Measurements from ENCODE around the gene ROR2.

Gene ROR2

DNA sequence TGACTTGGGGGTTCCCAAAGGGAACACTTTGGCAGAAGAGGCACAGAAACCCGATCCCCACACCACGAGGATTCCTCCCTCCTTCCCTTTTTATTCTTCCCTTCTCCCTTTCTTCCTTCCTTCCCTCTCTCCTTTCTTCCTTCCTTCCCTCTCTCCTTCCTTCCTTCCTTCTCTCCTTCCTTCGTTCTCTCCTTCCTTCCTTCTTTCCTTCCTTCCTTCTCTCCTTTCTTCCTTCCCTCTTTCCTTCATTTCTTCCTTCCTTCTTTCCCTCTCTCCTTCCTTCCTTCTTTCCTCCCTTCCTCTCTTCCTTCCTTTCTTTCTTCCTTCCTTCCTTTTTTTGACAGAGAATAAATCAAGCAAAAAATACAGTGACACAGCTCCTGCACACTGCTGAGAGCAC is 358.4 kb downstream of the ROR2 start:
- no peak for TF ChIP-seq CEBPB (IDR thresholded peaks at IDR 0.05)
- TF ChIP-seq, protein P1, sequence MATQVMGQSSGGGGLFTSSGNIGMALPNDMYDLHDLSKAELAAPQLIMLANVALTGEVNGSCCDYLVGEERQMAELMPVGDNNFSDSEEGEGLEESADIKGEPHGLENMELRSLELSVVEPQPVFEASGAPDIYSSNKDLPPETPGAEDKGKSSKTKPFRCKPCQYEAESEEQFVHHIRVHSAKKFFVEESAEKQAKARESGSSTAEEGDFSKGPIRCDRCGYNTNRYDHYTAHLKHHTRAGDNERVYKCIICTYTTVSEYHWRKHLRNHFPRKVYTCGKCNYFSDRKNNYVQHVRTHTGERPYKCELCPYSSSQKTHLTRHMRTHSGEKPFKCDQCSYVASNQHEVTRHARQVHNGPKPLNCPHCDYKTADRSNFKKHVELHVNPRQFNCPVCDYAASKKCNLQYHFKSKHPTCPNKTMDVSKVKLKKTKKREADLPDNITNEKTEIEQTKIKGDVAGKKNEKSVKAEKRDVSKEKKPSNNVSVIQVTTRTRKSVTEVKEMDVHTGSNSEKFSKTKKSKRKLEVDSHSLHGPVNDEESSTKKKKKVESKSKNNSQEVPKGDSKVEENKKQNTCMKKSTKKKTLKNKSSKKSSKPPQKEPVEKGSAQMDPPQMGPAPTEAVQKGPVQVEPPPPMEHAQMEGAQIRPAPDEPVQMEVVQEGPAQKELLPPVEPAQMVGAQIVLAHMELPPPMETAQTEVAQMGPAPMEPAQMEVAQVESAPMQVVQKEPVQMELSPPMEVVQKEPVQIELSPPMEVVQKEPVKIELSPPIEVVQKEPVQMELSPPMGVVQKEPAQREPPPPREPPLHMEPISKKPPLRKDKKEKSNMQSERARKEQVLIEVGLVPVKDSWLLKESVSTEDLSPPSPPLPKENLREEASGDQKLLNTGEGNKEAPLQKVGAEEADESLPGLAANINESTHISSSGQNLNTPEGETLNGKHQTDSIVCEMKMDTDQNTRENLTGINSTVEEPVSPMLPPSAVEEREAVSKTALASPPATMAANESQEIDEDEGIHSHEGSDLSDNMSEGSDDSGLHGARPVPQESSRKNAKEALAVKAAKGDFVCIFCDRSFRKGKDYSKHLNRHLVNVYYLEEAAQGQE (IDR thresholded peaks at IDR 0.05; ENCODE audit: low read depth), result no peak
- TF ChIP-seq, protein P2, sequence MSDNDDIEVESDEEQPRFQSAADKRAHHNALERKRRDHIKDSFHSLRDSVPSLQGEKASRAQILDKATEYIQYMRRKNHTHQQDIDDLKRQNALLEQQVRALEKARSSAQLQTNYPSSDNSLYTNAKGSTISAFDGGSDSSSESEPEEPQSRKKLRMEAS (IDR thresholded peaks at IDR 0.05), result no peak
- no peak for TF ChIP-seq TAF1 (IDR thresholded peaks at IDR 0.05; ENCODE audit: low read depth)
- TF ChIP-seq, protein P3, sequence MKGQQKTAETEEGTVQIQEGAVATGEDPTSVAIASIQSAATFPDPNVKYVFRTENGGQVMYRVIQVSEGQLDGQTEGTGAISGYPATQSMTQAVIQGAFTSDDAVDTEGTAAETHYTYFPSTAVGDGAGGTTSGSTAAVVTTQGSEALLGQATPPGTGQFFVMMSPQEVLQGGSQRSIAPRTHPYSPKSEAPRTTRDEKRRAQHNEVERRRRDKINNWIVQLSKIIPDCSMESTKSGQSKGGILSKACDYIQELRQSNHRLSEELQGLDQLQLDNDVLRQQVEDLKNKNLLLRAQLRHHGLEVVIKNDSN (IDR thresholded peaks at IDR 0.05), result no peak
- no peak for TF ChIP-seq TCF12 (IDR thresholded peaks at IDR 0.05; ENCODE audit: low read depth)
- TF ChIP-seq FOXM1 (IDR thresholded peaks at IDR 0.05; ENCODE audit: borderline replicate concordance, low read depth), result no peak
- TF ChIP-seq RAD21 (IDR thresholded peaks at IDR 0.05; ENCODE audit: low read depth), result no peak
- no peak for TF ChIP-seq EGR1 (IDR thresholded peaks at IDR 0.05)
- no peak for TF ChIP-seq YY1 (IDR thresholded peaks at IDR 0.05; ENCODE audit: low read depth)

DNA sequence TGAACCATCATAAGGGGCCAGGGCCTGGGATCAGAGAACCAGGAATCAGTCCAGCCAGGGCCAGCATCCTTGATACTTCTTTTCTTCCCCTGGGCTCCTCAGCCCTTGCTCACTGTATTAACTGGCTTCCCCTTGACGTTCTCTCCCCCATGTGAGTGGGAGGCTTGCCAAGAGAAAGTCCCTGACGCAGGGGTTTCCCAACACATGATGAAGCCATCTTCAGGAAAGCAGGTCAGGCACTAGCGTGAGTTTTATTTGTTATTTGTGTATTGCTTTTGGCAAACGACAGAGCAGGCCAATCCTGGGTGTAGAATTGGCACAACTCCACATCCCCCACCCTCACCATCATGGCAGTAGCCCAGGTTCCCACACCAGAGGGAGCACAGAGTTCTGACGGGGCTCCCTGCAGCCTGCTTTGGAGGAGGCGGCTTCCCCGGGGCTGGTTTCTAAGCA is 360.9 kb downstream of the ROR2 start:
- TF ChIP-seq, protein P2 (IDR thresholded peaks at IDR 0.05), result no peak
- no peak for TF ChIP-seq EP300 (IDR thresholded peaks at IDR 0.05; ENCODE audit: borderline replicate concordance)
- no peak for TF ChIP-seq FOXM1 (IDR thresholded peaks at IDR 0.05; ENCODE audit: borderline replicate concordance, low read depth)
- TF ChIP-seq CREB1 (IDR thresholded peaks at IDR 0.05; ENCODE audit: low read depth), result no peak
- no peak for TF ChIP-seq NFIC (IDR thresholded peaks at IDR 0.05)
- TF ChIP-seq TAF1 (IDR thresholded peaks at IDR 0.05; ENCODE audit: low read depth), result no peak
- TF ChIP-seq YY1 (IDR thresholded peaks at IDR 0.05; ENCODE audit: low read depth), result no peak
- TF ChIP-seq, protein P1 (IDR thresholded peaks at IDR 0.05; ENCODE audit: low read depth), result no peak
- TF ChIP-seq TEAD4 (IDR thresholded peaks at IDR 0.05), result no peak
- no peak for TF ChIP-seq EGR1 (IDR thresholded peaks at IDR 0.05)
- no peak for TF ChIP-seq RAD21 (IDR thresholded peaks at IDR 0.05; ENCODE audit: low read depth)

DNA sequence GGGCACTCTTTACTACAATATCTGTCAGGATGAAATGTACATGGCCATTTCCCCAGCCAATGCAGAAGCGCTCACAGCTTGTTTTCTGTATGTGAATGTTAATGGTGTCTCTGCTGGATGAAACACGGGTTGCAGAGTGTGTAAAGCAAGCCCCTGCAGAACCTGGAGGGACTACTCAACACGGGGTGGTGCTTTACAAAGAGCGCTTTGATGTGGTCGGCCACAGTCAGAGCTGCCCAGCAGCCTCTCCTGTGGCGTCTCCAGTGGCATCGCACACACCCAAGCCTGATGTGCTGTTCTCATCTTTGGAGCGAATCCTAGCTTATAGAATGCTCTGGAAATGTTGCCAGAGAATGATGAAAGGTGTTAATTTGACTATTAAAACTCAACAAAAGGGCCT is 363.7 kb downstream of the ROR2 start:
- TF ChIP-seq, protein P2 (IDR thresholded peaks at IDR 0.05), result no peak
- no peak for TF ChIP-seq CREB1 (IDR thresholded peaks at IDR 0.05; ENCODE audit: low read depth)
- TF ChIP-seq, protein P3 (IDR thresholded peaks at IDR 0.05), result no peak
- no peak for TF ChIP-seq NFIC (IDR thresholded peaks at IDR 0.05)
- no peak for TF ChIP-seq EGR1 (IDR thresholded peaks at IDR 0.05)
- TF ChIP-seq, protein P1 (IDR thresholded peaks at IDR 0.05; ENCODE audit: low read depth), result no peak
- no peak for TF ChIP-seq YY1 (IDR thresholded peaks at IDR 0.05; ENCODE audit: low read depth)
- no peak for TF ChIP-seq TAF1 (IDR thresholded peaks at IDR 0.05; ENCODE audit: low read depth)
- TF ChIP-seq ZBTB7A (IDR thresholded peaks at IDR 0.05; ENCODE audit: low read depth), result no peak
- no peak for TF ChIP-seq TCF12 (IDR thresholded peaks at IDR 0.05; ENCODE audit: low read depth)
- TF ChIP-seq EP300 (IDR thresholded peaks at IDR 0.05; ENCODE audit: borderline replicate concordance), result no peak
- no peak for TF ChIP-seq TEAD4 (IDR thresholded peaks at IDR 0.05)

DNA sequence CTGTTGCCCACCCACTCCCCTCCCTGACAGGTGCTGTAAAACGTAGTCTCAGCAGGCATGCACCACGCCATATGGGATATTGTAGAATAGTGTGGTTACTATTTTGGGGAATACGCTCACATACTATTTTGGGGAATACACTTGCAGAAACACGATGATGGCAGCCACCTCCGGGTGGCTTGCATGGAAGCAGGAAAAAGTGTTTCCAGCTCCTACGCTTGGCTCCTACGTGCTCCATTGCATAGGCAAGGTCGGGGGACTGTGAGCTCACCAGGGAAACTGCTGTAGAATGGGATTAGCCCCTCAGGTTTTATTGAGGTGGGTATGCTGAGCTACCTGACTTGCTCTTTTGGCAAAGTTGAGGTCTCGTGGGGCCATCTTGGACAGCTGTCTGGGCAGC is 366.1 kb downstream of the ROR2 start:
- TF ChIP-seq EP300 (IDR thresholded peaks at IDR 0.05; ENCODE audit: borderline replicate concordance) (no peak), ZBTB7A (IDR thresholded peaks at IDR 0.05; ENCODE audit: low read depth) (no peak)
- TF ChIP-seq, protein P2 (IDR thresholded peaks at IDR 0.05), result no peak

All from Ishikawa (cell line).